Measurements from ENCODE around the gene PTPMT1.

Gene PTPMT1

GRCh38 chr11:47589118-47589517 lies 23.7 kb downstream of the PTPMT1 start:
- no peak for TF ChIP-seq CTCF (IDR thresholded peaks at IDR 0.05; ENCODE audit: low read depth, low read length)

DNA sequence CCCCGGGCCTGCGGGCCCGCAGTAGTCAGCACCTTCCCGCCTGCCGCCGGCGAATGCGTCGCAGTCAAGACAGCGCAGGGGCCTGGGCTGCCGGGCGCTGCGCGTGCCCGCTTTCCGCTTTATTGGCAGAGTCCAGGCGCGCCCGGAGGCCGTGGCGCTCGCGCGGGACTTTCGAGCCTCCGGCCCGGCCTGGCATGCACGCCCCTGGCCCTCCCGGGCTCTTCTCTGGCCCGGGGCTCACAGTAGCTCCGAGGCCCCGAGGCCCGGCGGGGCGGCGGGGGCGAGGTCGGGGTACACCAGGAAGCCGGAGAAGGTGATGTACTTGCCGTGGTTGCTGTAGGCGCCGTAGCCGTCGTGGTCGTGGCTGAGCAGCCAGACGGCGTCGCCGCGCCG lies 24.2 kb downstream of the PTPMT1 start:
- DNase-seq (ENCODE audit: extremely low read depth, low read depth) = no peak
- TF ChIP-seq CTCF (IDR thresholded peaks at IDR 0.05; ENCODE audit: low read depth, low read length) = no peak

More at GRCh38 chr11:47589118-47589517, 23.7 kb downstream of the PTPMT1 start:
- no peak for DNase-seq (ENCODE audit: extremely low read depth, low read depth)

- DNase-seq (ENCODE audit: extremely low read depth, low read depth) = no peak
- no peak for TF ChIP-seq CTCF (IDR thresholded peaks at IDR 0.05; ENCODE audit: low read depth, low read length)
Observed at GRCh38 chr11:47589977-47590861, 24.8 kb downstream of the PTPMT1 start.

- no peak for TF ChIP-seq CTCF (IDR thresholded peaks at IDR 0.05; ENCODE audit: low read depth, low read length)
- no peak for DNase-seq (ENCODE audit: extremely low read depth, low read depth)
Observed at GRCh38 chr11:47591764-47592163, 26.4 kb downstream of the PTPMT1 start.

- no peak for DNase-seq (ENCODE audit: extremely low read depth, low read depth)
Observed at GRCh38 chr11:47592251-47592650, 26.9 kb downstream of the PTPMT1 start.

GRCh38 chr11:47592970-47593369 lies 27.6 kb downstream of the PTPMT1 start:
- no peak for DNase-seq (ENCODE audit: extremely low read depth, low read depth)
- no peak for TF ChIP-seq CTCF (IDR thresholded peaks at IDR 0.05; ENCODE audit: low read depth, low read length)

More at GRCh38 chr11:47592251-47592650, 26.9 kb downstream of the PTPMT1 start:
- TF ChIP-seq CTCF (IDR thresholded peaks at IDR 0.05; ENCODE audit: low read depth, low read length) = no peak

- no peak for TF ChIP-seq CTCF (IDR thresholded peaks at IDR 0.05; ENCODE audit: low read depth, low read length)
- DNase-seq (ENCODE audit: extremely low read depth, low read depth) = no peak
Observed at GRCh38 chr11:47593492-47593933, 28.1 kb downstream of the PTPMT1 start.

All from AG09319 (cell line).